ENCODE results near the gene CHST7. TPM values are rescaled to one million over a fixed set of nuclear protein-coding genes. Genes with fewer than 3 reads are reported as not detected.

CHST7 gene
- total and polyA plus RNA-seq, 3 donors from 2014 or later: 2.5 to 18.7 (median 9.4) TPM

DNA sequence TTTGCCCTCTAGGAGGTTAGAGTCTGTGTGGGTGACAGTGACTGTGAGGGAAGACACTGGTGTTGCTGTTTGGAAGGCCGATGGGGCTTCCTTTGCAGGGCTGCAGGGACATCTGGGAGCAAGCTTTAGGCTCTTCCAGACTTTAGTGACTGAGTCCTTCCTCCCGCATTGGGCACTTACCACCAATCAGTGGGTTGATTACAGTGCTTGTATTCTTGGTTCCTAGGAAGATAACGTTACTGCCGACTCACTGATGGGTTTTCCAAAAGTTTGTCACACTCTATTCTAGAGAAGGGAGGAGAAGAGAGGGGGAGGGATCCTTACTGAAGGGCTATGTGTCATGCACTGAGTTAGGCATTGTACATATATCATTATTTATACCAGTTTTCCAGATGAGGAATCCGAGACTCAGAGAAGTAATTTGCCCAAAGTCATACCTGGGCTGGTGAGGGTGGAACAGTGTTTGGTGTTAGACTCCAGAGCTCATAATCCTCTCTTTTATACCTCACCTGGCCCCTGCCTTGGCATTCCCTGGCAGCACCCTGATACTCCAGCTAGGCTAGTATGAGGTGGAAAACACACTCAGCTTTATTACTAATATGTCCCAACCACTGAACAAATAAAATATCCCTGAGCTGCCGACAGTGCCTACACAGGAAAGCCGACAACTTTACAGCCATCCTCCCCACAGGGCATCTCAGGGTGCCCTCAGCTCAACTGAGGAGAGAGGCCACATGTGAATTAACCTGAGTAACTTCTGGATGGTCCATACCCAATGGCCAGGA lies 3.8 kb downstream of the CHST7 start:
- WGBS, 2 donors: 60 to 70% methylated on average over 6 to 7 of the region's 7 CpGs
- H3K36me3 ChIP-seq (ENCODE audit: low read depth, missing control alignments): no peaks in the 10 kb centered on the region
- no peaks in the 10 kb centered on the region for H3K27me3 ChIP-seq
- no peak overlapping the region for H3K27ac ChIP-seq
- TF ChIP-seq, protein P1, sequence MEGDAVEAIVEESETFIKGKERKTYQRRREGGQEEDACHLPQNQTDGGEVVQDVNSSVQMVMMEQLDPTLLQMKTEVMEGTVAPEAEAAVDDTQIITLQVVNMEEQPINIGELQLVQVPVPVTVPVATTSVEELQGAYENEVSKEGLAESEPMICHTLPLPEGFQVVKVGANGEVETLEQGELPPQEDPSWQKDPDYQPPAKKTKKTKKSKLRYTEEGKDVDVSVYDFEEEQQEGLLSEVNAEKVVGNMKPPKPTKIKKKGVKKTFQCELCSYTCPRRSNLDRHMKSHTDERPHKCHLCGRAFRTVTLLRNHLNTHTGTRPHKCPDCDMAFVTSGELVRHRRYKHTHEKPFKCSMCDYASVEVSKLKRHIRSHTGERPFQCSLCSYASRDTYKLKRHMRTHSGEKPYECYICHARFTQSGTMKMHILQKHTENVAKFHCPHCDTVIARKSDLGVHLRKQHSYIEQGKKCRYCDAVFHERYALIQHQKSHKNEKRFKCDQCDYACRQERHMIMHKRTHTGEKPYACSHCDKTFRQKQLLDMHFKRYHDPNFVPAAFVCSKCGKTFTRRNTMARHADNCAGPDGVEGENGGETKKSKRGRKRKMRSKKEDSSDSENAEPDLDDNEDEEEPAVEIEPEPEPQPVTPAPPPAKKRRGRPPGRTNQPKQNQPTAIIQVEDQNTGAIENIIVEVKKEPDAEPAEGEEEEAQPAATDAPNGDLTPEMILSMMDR (IDR thresholded peaks at IDR 0.05): no peak
- TF ChIP-seq POLR2A (IDR thresholded peaks at IDR 0.05): no peak
- no peak overlapping the region for H3K4me3 ChIP-seq
- no peak for DNase-seq
- intact Hi-C loops (cut with DNase I; ENCODE audit: low total_unique reads): loop anchor here (10.0 kb wide), 1 partner anchor 57 kb away; no protein-coding TSS in a partner anchor
- no peaks in the 10 kb centered on the region for H3K4me1 ChIP-seq
- no peaks in the 10 kb centered on the region for H3K9me3 ChIP-seq

DNA sequence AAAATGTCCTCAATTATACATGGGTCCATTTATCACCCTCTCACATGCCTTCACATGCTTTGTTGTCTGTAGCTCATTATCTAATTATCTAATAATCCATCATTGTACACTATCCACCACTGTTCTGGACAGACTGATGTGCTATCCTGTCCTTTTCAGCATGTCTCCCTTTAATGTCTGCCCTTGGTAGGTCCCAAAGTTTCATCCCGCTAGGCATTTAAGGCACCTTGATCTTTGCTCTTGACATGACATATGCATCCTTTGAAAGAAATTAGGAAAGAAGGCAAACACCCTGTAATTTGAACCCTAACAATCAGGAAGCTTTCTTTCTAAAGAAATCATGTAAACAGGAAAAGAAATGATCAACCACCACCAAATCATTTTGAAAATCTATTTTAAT lies 5.7 kb downstream of the CHST7 start:
- no peaks in the 10 kb centered on the region for H3K4me1 ChIP-seq
- no peaks in the 10 kb centered on the region for H3K36me3 ChIP-seq (ENCODE audit: low read depth, missing control alignments)
- intact Hi-C loops (cut with DNase I; ENCODE audit: low total_unique reads): loop anchor here (10.0 kb wide), 1 partner anchor 56 kb away; no protein-coding TSS in a partner anchor
- WGBS, 2 donors: 83 to 100% methylated on average over 1 of the region's 1 CpG
- no peak for DNase-seq
- H3K9me3 ChIP-seq: no peaks in the 10 kb centered on the region
- H3K27ac ChIP-seq: no peak overlapping the region
- no peak overlapping the region for H3K4me3 ChIP-seq
- H3K27me3 ChIP-seq: no peaks in the 10 kb centered on the region
- TF ChIP-seq, protein P1 (IDR thresholded peaks at IDR 0.05): no peak
- no peak for TF ChIP-seq POLR2A (IDR thresholded peaks at IDR 0.05)

DNA sequence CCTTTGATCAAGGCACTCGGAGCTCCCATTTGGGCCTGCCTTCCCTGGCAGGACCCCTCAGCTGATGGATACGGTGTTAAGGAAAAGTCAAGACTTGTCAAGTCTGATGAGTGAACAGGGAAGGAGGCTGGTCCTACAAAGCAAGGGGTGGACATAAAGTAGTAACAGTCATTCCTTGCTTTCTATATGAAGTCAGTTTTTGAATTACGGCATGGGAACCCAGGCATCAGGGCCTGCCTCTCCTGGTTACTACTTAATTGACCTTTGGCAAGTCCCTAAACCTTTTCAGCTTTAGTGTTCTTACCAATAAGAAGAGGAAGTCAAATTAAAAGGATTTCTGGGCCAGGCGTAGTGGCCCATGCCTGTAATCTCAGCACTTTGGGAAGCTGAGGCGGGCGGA lies 7.0 kb downstream of the CHST7 start:
- WGBS, 2 donors: 84 to 94% methylated on average over 4 to 6 of the region's 6 CpGs
- H3K4me1 ChIP-seq: no peaks in the 10 kb centered on the region
- H3K36me3 ChIP-seq (ENCODE audit: low read depth, missing control alignments): no peaks in the 10 kb centered on the region
- intact Hi-C loops (cut with DNase I; ENCODE audit: low total_unique reads): no loop called here
- TF ChIP-seq POLR2A (IDR thresholded peaks at IDR 0.05): no peak
- TF ChIP-seq, protein P1 (IDR thresholded peaks at IDR 0.05): no peak
- no peaks in the 10 kb centered on the region for H3K27me3 ChIP-seq
- no peak overlapping the region for H3K27ac ChIP-seq
- no peak overlapping the region for H3K4me3 ChIP-seq
- no peaks in the 10 kb centered on the region for H3K9me3 ChIP-seq
- no peak for DNase-seq

DNA sequence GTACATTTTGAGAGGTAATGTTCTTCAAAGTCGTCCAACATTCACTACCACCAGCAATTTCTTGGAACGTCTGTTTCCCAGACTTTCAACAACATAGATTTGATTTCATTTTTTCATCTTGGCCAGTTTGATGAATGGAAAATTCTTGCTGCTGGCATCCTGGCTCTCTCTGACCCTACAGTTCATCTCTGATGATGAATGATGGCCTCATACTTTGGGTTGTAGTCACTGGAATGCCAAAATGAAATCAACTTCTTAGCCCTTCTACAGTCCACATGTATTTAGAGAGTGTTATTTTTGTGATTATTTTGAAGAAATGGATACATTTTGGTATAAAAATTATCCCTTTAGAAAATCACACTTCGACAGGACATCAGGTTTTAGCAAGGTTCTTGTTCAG lies 8.8 kb downstream of the CHST7 start:
- no peak for TF ChIP-seq POLR2A (IDR thresholded peaks at IDR 0.05)
- TF ChIP-seq, protein P1 (IDR thresholded peaks at IDR 0.05): no peak

DNA sequence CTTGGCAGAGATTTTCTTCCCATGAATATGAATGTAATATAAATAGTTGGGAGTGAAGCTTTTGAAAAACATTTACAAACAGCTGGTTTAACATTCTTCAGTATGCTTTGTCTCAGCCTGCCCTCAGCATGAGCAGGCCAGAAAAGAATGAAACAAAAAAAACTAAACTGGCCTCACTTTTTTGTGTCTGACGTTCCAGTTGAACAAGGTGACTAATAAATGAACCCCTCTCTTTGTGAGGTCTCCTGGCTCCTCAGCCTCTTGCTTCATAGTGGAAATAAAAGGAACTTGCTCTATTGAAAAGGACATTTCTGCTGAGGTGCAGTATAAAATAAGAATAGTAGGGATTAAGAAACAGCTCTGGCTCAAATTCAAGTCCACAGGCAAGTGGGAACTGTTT lies 9.4 kb downstream of the CHST7 start:
- Histone ChIP-seq H3K9me3 (no peaks in the 10 kb centered on the region), H3K4me1 (no peaks in the 10 kb centered on the region), H3K4me3 (no peak overlapping the region), H3K36me3 (ENCODE audit: low read depth, missing control alignments) (no peaks in the 10 kb centered on the region), H3K27me3 (no peaks in the 10 kb centered on the region), H3K27ac (no peak overlapping the region)
- 34 to 44% methylated on average over 1 of the region's 1 CpG for WGBS, 2 donors
- TF ChIP-seq POLR2A (IDR thresholded peaks at IDR 0.05): no peak
- TF ChIP-seq, protein P1 (IDR thresholded peaks at IDR 0.05): no peak
- intact Hi-C loops (cut with DNase I; ENCODE audit: low total_unique reads): no loop called here
- peak; percentile 15 for DNase-seq

More for the DNA sequence above, 8.8 kb downstream of the CHST7 start:
- no peak overlapping the region for H3K27ac ChIP-seq
- no peak overlapping the region for H3K4me3 ChIP-seq
- WGBS, 2 donors: 63 to 67% methylated on average over 3 of the region's 3 CpGs
- no peaks in the 10 kb centered on the region for H3K4me1 ChIP-seq
- H3K36me3 ChIP-seq (ENCODE audit: low read depth, missing control alignments): no peaks in the 10 kb centered on the region
- DNase-seq: no peak
- intact Hi-C loops (cut with DNase I; ENCODE audit: low total_unique reads): no loop called here
- H3K27me3 ChIP-seq: no peaks in the 10 kb centered on the region
- H3K9me3 ChIP-seq: no peaks in the 10 kb centered on the region
